Cortex of kidney (tissue), 1 donor: ENCODE measurements around the gene IGF1R.

Source experiments
- DNase-seq: peaks from one replicate; lab custom pipeline; 2025; lab: John Stamatoyannopoulos, UW

The IGF1R gene

DNA sequence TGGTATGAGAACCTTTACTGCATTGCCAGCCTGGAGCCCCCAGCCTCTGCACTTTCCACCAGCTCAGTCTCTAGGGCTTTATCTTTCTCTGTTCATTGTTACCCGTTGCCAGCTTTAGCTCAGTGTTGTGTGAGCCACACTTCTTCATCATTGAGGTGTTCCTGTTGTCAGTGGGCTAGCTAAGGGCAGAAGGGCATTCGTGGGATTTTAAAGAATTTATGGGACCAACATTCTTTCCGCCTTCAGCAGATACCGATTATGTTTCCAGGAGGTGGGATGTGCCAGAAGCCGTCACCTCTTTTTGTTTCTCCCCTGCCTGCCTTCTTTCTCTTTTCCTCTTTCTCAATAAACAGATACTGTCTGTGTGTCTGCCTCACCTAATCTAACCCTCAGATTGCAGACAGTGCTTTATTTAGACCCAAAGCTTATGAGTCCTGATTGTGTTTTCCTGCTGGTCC is 294.7 kb downstream of the IGF1R start:
- no peak for DNase-seq

DNA sequence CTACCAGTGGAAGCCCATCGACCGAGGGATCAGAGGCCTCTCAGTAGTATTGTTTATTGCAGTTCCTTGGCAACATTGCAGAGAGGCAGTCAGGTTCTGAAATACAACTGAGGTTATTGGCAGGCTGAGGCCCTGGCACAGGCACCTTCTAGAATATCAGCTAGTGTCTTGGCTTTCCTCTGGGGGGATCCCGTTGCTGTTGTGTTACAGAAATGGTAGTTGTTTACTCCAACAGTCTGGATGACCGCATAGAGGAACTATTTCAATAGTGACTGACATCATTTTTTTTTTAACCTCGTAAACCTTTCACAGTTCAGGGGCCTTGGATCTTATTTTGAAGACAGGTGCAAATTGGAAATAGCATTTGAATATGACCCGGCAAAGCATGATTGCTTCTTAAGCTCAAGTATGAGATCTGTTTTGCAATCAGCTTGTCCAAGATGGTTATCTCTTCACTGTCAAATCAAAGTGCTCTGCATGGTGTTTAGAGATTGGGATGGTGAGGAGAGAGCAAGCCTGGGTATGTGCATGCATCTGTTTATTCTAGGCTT is 295.3 kb downstream of the IGF1R start:
- no peak for DNase-seq

DNA sequence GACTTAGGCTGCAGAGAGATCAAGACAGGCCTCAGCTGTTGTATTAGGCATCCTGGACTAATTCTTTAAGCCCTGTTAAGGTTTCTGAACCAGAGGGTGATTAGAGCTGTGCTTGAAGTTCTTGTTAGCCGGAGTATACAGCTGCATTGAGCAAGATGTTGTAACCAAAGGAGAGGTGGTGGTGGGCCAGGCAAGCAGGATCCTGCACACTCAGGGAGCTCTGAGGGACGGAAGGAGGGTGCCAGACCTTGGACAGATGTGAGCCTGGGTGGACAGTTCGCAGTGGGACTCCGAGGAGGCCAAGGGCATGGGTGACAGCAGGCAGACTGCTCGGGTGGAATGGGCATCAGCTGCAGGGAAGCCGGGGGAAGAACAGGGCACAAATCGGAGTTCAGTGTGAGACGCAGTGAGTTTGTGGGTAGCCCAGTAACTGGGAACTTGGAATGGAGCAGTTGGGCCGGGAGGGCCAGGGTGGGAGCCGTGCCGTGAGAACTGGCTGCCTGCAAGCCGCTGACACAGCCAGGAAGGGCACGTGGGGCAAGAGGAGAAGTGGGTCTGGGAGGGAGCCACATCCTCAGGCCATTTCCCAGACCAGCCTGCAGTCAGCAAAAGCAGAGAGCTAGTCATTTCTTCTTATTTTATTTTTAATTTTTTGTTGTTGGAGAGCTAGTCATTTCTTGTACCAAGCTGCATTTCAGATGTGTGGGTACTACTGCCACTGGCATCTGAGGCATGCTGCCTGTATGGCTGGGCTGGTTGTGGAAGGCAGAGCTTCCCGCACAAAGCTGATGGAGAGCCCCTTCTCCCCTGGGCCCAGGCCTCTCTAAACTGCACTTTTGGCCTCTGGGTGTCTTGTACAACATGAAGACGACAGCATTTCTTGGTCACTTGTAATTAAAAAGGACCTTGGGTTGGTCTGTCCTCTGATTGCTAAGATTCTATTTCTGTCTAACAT is 298.2 kb downstream of the IGF1R start:
- DNase-seq, result no peak

DNA sequence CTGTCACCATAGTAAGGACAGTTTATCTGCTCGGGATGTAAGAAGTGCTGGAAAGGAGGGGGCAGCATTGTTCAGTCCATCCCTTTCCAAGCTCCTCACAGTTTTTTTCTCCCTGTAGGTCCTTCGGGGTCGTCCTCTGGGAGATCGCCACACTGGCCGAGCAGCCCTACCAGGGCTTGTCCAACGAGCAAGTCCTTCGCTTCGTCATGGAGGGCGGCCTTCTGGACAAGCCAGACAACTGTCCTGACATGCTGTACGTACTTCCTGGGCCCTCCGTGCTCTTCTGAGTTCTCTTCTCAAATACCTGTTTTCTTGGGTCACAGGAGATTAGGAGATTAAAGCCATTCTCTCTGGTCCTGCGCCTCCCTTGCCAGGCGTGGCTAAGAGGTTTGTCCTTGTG is 300.1 kb downstream of the IGF1R start:
- DNase-seq, result no peak

DNA sequence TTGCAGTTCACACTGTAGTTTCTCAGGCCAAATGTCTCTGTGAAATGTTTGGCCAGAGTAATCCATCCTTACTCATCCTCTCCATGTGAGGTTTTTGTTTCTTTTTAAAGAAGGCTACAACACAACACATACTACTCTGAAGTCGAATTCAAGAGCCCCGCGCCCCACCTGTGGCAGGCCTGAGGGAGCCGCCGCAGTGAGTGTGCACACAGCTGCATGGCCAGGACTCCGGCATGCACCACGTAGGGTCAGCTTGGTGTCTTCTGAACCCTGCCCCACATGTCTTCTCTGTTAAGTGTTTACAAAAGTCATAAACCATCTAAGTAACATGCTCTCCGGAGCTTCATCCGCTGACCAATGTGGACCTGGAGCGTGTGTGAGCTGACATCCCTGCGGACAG is 300.6 kb downstream of the IGF1R start:
- DNase-seq, result no peak

DNA sequence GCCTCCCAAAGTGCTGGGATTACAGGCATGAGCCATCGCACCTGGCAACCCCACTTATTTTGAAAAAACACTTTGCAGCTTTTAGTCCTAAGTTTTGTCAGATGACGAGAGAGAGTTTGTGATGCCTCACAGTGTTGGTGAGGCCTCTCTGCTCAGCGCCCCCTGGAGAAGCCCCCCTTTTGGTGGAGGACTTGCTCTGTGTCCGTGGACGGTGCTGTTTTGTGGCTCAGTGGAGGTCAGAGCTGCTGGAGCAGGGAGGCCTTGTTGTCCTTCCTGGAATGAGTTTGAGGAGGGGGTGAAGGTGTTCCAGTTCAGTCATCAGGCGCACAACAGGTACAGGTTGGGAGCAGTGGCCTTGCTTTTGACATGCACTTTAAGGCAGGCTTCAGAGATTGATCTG is 301.3 kb downstream of the IGF1R start:
- DNase-seq, result no peak

DNA sequence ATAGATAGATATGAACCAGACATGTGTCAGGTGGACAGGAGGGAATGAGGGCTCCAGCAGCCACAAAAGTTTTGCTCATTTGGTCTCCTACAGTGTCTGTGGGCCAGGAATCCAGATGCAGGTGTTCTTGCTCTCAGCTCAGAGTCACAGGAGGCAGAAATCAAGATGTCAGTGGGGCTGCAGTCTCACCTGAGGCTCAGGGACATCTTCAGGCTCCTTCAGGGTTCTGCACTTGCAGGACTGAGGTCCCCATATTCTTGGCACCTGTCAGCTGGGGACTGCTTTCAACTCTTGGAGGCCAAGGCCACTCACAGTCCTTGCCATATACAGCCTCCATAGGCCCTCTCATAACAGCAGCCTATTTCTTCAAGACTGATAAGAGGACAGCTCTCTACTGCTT is 301.9 kb downstream of the IGF1R start:
- DNase-seq, result no peak

DNA sequence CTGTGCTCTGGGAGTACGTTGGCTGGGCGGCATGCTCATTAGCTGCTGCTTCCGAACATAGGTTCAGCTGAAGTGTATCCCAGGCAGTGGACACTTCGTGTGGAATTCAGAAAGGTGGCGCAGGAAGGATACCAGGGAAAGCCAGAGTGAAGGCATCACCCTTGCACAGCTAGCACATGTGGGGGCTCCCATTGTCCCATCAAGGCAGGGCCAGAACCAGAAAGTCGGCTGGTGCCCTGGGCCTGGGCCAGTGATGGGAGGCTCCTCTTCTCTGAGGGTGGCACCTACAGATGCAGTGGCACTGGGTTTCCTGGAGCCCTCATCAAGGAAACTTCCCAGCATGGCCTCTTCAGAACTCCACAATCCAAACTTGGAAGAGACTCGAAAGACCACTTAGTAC is 302.7 kb downstream of the IGF1R start:
- no peak for DNase-seq

DNA sequence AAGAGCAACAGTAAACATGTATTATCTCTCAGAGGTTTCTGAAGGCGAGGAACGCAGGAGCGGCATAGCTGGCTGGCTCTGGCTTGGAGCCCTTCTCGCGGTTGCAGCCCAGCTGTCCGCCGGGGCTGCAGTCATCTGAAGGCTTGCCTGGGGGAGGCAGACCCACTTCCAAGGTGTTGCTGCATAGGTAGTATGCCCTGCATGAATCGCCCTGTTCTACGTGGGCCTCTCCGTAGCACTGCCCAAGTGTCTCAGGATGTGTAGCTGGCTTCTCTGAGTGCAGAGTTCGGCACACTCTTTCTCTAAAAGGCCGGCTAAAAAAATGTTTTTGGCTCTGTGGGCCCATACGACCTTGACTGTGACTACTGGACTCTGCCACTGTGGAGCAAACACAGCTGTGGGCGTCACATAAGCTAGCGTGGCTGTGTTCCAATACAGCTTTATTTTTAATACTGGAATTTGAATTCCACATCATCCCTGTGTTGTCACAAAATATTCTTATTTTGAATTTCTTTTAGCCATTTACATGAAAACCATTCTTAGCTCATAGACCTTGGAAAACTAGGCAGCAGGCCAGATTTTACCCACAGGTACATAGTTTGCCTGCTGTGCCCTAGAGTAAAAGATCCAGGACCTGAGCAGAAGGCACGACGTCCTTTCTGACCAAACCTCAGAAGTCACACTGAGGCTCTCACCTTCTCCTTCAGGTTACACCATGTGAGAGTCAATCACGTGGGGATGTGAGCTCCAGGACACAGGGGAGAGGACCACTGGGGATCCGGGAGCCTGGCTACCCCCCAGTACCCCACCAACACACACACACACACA is 303.4 kb downstream of the IGF1R start:
- no peak for DNase-seq

DNA sequence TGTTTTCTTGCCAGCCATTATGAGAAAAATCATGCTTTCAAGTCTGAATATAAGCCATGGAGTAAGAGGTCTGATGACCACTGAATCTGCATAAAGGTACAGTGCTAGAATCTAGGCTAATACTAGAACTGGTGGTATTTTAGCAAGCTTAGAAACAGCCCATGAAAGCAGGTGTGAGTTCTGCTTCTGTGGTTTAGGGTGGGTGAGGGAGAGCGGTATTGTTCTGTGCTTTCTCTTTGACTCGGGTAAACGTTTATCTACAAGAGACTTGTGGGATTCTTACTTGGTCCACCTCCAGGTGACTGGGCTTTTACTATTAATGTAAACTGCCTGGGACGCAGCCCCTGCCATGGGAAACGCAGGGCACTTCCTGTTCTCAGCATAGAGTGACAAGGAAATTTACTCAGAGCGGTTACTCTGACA is 304.1 kb downstream of the IGF1R start:
- no peak for DNase-seq

DNA sequence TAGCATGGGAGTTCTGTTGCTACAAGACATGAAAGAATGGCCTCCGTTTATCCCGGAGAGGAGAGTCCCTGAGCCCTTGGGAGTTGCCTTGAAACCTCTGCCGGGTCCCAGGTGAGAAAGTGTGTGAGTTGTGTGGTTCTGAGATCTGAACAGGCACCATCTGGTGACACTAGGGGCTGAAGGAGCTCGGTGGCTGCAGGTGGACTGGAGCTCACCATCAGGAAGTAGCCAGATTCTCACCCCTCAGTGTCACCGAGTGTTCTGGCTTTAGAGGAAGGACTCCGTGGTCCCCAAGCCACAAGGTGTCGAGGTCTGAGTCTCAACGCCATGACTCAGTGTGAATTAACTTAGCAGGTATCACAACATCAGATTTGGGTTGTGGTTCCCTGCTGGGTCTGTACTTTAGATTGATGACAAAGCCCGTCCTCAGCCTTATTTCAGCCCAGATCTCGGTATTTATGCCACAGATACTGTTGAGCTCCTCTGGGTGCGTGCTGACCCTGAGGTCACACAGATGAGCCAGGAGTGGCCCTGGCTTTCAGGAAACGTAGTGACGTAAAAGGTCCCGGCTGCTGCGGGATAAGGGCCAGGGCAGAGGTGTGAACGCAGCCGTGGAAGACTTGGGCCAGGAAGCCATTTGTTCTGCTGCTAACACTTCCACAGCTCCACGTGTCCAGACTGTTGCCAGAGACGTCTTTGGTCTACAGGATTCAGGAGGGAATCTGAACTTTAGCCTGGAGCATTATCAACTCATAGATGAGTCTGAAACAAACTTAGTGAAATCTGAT is 304.9 kb downstream of the IGF1R start:
- DNase-seq, result no peak

DNA sequence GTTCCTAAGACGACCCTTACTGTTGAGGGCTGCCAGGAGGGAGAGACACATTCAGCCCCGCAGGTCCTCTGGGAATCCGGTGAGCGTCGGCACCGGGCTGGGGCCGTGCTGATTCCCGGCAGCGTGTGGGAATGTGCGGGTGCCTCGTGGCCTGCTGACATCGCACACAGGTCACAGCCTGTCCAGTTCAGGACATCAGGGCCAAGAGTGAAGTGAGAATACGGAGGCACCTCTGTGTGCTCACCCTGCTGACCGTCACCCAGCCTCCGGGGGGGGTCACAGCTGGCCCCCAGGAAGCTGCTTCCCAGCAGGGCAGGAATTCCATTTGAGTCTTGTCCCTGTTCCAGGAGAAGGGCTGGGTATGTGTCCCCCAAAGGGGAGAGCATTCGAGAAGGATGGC is 305.6 kb downstream of the IGF1R start:
- DNase-seq, result no peak

DNA sequence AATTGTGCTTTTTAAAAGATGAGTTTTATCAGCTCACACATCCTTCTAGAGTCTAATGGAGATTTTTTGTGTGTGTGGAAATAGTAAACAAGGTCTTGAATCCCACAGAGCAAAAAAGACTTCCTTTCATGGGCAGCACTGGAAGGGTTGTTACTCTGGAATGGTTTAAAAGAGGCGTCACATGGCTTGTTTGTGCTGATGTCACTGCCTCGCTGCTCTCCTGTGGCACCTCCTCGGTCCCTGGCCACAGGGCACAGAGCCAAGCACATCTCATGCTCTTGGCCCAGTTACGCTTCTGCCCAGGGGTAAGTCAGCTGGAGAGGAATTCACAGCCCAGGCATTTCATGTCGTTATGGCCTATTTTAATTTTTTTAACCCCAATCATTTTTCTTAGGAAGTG is 306.1 kb downstream of the IGF1R start:
- no peak for DNase-seq

DNA sequence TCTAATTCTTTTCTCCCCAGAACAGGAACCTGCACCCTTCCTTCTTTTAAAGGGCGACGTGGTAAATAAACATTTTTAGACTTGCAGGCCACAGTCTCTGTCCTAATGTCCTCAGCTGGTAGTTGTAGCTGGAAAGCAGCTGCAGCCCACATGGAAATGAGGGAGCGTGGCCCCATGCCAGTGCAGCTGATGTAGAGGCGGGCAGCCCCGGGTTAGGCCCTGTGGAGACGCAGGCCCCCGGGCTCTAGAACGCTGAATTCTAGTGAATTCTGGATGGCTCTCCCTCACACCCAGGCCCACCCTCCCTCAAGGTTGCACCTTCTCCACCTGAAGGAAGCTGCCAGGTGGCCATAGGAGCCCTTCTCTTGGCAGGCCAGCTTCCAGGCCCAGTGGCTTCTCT is 307.0 kb downstream of the IGF1R start:
- DNase-seq, result no peak

DNA sequence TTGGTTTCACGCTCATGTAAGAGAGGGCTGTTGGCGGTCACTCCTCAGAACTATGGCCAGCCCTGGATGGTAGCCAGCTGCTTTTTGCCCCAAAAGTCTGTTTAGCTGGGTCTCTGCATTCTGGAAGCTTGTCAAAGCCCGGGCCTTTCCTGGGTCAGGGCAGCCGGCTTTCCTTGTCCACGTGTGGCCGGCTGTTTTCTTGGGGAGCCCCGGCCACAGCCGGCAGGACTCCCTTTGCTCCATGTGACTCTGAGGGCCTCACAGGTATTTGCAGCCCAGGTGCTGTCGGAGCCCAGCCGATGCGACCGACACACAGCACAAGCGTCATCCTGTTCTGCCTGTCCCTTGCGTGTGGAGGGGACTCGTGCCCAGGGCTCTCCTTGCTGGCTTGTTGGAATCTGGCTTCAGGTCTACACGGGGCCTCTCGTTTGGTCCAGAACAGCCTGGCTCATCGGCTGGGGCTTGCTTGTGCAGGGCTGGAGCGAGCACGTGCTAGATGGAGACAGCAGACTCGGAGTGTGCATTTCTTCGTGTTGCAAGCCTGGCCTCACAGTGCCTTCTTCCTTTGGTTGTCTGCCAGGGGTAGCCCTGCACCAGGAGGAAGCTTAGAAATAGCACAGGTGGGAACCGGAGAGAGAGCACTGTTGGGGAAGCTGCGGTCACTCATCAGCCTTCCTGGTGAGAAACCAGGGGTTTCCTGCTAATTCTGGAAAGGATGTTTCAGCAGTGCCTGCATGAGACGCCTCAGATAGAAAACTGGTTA is 307.8 kb downstream of the IGF1R start:
- DNase-seq, result no peak

DNA sequence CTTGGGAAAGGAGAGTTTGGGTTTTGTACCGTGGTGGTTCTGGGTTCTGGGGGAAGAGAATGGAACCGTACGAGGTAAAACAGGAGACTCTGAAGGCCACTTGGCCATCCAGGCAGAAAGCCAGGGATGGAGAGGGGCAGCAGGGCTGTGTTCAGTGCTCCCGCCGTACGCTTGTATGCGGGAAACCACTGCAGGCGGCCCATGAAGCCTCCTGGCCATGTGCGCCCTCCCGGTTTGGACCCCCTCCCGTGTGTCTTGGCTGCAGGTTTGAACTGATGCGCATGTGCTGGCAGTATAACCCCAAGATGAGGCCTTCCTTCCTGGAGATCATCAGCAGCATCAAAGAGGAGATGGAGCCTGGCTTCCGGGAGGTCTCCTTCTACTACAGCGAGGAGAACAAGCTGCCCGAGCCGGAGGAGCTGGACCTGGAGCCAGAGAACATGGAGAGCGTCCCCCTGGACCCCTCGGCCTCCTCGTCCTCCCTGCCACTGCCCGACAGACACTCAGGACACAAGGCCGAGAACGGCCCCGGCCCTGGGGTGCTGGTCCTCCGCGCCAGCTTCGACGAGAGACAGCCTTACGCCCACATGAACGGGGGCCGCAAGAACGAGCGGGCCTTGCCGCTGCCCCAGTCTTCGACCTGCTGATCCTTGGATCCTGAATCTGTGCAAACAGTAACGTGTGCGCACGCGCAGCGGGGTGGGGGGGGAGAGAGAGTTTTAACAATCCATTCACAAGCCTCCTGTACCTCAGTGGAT is 308.6 kb downstream of the IGF1R start:
- DNase-seq, result no peak

DNA sequence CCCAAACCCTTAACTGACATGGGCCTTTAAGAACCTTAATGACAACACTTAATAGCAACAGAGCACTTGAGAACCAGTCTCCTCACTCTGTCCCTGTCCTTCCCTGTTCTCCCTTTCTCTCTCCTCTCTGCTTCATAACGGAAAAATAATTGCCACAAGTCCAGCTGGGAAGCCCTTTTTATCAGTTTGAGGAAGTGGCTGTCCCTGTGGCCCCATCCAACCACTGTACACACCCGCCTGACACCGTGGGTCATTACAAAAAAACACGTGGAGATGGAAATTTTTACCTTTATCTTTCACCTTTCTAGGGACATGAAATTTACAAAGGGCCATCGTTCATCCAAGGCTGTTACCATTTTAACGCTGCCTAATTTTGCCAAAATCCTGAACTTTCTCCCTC is 309.3 kb downstream of the IGF1R start:
- no peak for DNase-seq

DNA sequence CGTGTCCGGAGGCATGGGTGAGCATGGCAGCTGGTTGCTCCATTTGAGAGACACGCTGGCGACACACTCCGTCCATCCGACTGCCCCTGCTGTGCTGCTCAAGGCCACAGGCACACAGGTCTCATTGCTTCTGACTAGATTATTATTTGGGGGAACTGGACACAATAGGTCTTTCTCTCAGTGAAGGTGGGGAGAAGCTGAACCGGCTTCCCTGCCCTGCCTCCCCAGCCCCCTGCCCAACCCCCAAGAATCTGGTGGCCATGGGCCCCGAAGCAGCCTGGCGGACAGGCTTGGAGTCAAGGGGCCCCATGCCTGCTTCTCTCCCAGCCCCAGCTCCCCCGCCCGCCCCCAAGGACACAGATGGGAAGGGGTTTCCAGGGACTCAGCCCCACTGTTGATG is 309.7 kb downstream of the IGF1R start:
- no peak for DNase-seq

DNA sequence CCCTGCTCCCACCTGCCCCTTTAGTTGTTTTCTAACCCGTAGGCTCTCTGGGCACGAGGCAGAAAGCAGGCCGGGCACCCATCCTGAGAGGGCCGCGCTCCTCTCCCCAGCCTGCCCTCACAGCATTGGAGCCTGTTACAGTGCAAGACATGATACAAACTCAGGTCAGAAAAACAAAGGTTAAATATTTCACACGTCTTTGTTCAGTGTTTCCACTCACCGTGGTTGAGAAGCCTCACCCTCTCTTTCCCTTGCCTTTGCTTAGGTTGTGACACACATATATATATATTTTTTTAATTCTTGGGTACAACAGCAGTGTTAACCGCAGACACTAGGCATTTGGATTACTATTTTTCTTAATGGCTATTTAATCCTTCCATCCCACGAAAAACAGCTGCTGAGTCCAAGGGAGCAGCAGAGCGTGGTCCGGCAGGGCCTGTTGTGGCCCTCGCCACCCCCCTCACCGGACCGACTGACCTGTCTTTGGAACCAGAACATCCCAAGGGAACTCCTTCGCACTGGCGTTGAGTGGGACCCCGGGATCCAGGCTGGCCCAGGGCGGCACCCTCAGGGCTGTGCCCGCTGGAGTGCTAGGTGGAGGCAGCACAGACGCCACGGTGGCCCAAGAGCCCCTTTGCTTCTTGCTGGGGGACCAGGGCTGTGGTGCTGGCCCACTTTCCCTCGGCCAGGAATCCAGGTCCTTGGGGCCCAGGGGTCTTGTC is 310.7 kb downstream of the IGF1R start:
- no peak for DNase-seq

DNA sequence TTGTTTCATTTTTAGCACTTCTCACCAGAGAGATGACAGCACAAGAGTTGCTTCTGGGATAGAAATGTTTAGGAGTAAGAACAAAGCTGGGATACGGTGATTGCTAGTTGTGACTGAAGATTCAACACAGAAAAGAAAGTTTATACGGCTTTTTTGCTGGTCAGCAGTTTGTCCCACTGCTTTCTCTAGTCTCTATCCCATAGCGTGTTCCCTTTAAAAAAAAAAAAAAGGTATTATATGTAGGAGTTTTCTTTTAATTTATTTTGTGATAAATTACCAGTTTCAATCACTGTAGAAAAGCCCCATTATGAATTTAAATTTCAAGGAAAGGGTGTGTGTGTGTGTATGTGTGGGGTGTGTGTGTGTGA is 311.3 kb downstream of the IGF1R start:
- no peak for DNase-seq
